Memory B cell (primary cell): ENCODE measurements around the gene MAPK8.
A peak's percentile ranks its signal among the peaks of the same experiment; 100 is the strongest.
"Not testable (repeated sequence)": the region's sequence is repeated elsewhere in the genome, so short reads cannot be mapped to it uniquely, and the experiment has no call there.

Experiments
- ATAC-seq: fragments of 150-1000 bp; cut with Tn5 transposase; 2 replicates; pipeline ENCODE4 v1.10.0; 2021; ENCODE audit warnings: low read depth, mild to moderate bottlenecking, moderate library complexity
- DNase-seq, 2 donors: peaks; one replicate each; pipeline ENCODE4 v3.0.0; 2022; ENCODE audit warnings: low spot score in 2 of 2
- H3K27ac Mint-ChIP-seq: one replicate; pipeline ENCODE4 v1.8.0; 2022; ENCODE audit warnings: mild to moderate bottlenecking, moderate library complexity, mixed read lengths
- H3K27me3 Mint-ChIP-seq: one replicate; pipeline ENCODE4 v1.8.0; 2022; ENCODE audit warnings: mixed read lengths
- H3K36me3 Mint-ChIP-seq: one replicate; pipeline ENCODE4 v1.8.0; 2022; ENCODE audit warnings: mild to moderate bottlenecking, mixed read lengths
- H3K4me1 Mint-ChIP-seq: one replicate; pipeline ENCODE4 v1.8.0; 2022; ENCODE audit warnings: mixed read lengths
- H3K4me3 Mint-ChIP-seq: one replicate; pipeline ENCODE4 v1.8.0; 2022; ENCODE audit warnings: mild to moderate bottlenecking, moderate library complexity, mixed read lengths
- H3K9me3 Mint-ChIP-seq: one replicate; pipeline ENCODE4 v1.8.0; 2022; ENCODE audit warnings: mixed read lengths

MAPK8 gene

DNA sequence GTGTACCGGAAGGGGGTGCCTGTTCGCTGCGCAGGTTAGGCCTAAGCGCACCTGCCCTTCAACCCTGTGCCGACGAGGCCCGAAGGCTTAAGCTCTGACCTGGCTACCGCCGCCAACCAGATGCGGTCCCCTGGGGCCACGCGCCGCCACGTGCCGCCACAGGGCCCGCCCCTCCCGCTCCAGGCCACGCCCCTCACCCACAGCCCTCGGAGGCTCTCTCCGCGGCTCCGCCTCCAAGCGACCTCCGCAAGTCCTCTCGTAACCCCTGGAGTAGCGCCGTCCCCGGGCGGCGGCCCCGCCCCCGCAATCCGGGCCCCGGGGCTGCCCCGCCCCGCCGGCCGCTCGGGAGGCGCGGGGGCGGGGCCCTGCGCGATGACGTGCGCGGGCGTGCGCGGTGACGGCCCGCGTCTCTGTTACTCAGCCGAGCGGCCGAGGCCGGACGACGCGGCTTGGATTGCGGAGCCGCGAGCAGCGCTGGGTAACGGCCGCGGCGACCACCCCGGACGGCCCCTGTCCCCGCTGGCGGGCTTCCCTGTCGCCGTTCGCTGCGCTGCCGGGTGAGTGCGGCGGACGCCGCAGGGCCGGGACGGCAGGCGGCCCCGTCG lies at the start of gene MAPK8:
TSS of gene MAPK8 (plus strand) at position 413 of the 605 bp plus-strand sequence. CDS start 94,984 bp downstream, outside the sequence.
- H3K27me3 Mint-ChIP-seq, result no peaks in the 10 kb centered on the region
- H3K36me3 Mint-ChIP-seq, result no peaks in the 10 kb centered on the region
- ATAC-seq, result peak; percentile 82
- peak; percentile 91 to 95 for DNase-seq
- peak within 1 kb of the TSS; percentile 83 for H3K27ac Mint-ChIP-seq
- H3K9me3 Mint-ChIP-seq, result no peaks in the 10 kb centered on the region
- H3K4me3 Mint-ChIP-seq, result peak within 1 kb of the TSS; percentile 84
- peaks cover 17% of the 10 kb centered on the region for H3K4me1 Mint-ChIP-seq

DNA sequence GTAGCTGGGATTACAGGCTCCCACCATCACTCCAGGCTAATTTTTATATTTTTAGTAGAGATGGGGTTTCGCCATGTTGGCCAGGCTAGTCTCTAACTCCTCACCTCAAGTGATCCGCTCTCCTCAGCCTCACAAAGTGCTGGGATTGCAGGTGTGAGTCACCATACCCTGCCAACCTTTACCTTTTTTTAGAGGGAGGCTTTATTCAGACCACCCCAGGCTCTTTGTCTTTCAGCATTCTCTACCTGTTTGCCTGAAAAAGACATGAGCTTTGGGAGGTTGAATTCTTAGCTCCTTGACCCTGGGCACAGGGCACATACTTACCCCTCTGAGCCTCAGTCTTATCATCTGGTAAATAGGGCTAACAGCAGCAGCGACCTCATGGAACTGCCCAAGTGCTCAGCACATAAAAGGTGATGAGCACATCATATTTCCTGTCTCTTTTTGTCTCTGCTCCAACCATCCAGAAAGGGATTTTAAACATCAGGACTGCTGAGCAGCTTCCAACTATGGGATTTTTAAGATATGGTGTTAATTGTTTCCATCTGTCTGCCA lies 49.0 kb upstream of the MAPK8 start:
- H3K4me1 Mint-ChIP-seq, result no peaks in the 10 kb centered on the region
- peaks cover 6% of the 10 kb centered on the region for H3K27me3 Mint-ChIP-seq
- ATAC-seq (no peak), DNase-seq (no peak)
- no peaks in the 10 kb centered on the region for H3K36me3 Mint-ChIP-seq
- no peak overlapping the region for H3K27ac Mint-ChIP-seq
- no peak overlapping the region for H3K4me3 Mint-ChIP-seq
- peaks cover 4% of the 10 kb centered on the region for H3K9me3 Mint-ChIP-seq

DNA sequence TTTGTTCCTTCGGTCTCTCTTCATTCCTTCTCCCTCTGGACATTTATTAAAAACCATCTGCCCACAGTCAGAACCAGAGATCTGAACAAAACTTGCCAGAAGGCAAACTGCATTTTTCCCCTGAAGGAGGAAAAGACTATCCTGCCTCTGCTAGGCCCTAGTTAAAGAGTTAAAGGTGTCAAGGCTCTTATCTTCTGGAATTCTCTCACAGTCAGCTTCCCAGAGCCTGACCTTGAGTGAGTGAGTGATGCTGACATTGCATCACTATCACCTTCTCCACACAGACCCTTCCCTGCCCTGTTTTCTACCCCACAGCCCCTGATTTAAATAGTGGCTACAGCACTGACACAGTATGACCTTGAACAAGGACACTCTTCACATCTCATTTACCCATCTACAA lies 48.4 kb upstream of the MAPK8 start:
- H3K27me3 Mint-ChIP-seq, result peaks cover 6% of the 10 kb centered on the region
- H3K27ac Mint-ChIP-seq, result no peak overlapping the region
- H3K9me3 Mint-ChIP-seq, result peaks cover 4% of the 10 kb centered on the region
- H3K4me3 Mint-ChIP-seq, result no peak overlapping the region
- ATAC-seq (no peak), DNase-seq (no peak)
- no peaks in the 10 kb centered on the region for H3K36me3 Mint-ChIP-seq
- H3K4me1 Mint-ChIP-seq, result no peaks in the 10 kb centered on the region

DNA sequence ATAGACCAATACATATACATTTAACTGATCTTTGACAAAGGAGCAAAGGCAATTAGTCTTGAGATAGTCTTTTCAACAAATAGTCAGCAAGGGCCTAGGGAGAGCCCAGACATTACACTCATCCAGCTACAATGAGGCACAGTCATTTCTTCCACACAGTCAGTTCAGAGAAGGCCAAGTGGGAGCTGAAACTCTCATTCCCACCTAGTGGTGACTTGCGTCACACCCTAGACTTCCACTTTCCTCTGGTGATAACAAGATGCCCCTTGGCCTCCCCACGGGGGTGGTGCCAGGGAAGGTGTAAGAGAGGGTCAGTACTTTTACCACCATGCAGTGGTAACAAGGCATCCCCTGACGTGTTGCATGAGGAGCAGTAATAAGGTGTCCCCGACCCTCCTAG lies 39.9 kb upstream of the MAPK8 start:
- Mint-ChIP-seq H3K9me3 (peaks cover 4% of the 10 kb centered on the region), H3K27me3 (no peaks in the 10 kb centered on the region), H3K27ac (no peak overlapping the region), H3K36me3 (no peaks in the 10 kb centered on the region), H3K4me1 (no peaks in the 10 kb centered on the region), H3K4me3 (no peak overlapping the region)
- no peak for DNase-seq
- ATAC-seq, result no peak

DNA sequence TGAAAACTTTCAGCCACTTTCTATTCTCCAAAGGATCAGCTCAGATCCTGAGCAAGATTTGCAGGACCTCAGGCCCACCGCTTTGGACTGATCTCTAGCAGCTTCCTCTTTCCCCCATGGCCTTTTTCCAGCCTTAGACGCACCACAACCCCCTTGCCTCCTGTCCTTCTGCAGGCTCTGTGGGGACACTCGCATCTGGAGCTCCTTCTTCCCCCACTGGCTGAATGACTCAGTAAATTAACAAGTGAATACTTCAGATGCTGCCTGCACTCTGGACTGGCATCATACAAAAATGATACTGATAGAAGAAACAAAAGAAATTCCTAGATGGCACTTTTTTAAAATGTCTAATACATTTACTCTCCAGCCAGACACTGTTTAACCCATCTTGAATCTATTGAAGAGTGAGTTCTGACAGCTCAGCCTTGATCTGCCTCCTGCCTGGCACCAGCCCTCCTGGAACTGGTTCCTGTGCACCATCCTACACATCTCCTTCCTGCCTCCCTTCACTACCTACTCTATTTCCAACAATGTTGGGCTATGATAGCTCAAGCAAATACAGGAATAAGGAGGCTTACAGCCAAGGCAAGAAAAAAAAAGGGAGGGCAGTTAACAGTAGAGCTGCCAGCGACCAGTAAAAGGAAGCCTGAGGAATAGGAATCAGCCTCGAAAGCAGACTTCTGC lies 35.3 kb upstream of the MAPK8 start:
- H3K27ac Mint-ChIP-seq, result no peak overlapping the region
- no peak for DNase-seq

DNA sequence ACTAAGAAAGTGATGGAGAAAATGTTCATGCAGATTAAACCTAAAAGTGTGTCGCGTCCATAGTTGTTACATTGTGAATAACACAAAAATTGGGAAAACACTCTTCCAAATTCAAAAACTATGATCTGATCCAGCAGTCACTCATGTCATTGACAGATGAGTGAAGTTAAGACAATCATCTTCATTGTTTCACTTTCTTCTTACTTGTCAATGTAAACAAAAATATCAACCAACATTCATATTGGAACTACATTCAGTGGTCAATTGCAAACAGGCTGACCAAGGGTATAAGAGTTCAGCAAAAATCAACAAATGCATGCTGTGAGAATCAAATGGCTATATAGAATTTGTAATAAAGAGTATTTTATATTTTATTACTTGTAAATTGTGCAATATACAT lies 33.8 kb upstream of the MAPK8 start:
- Mint-ChIP-seq H3K9me3 (no peaks in the 10 kb centered on the region), H3K27ac (no peak overlapping the region)

More for the DNA sequence above, 35.3 kb upstream of the MAPK8 start:
- Mint-ChIP-seq H3K4me3 (no peak overlapping the region), H3K4me1 (no peaks in the 10 kb centered on the region), H3K36me3 (no peaks in the 10 kb centered on the region), H3K27me3 (no peaks in the 10 kb centered on the region), H3K9me3 (peaks cover 1% of the 10 kb centered on the region)
- no peak for ATAC-seq

DNA sequence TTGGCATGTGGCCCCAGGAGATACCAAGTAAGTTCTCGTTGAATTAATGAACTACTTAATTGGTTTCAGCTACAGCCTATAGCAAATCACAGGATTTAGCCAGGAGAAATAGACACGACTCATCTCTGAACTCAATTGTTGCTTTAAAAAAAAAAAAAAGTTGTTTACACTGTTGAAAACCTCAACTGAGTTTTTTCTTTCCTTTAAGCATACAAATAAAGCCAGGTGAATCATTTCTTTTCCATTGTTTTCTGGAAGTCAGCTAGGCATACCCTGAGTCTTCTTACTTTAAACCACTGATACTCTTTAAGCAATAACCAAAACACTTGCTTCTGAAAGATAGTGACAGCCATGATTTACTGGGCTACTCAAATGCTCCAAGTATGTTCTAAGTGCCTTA lies 32.7 kb upstream of the MAPK8 start:
- H3K4me3 Mint-ChIP-seq, result no peak overlapping the region
- no peak for ATAC-seq
- no peak overlapping the region for H3K27ac Mint-ChIP-seq
- no peaks in the 10 kb centered on the region for H3K27me3 Mint-ChIP-seq
- no peak for DNase-seq
- H3K4me1 Mint-ChIP-seq, result no peaks in the 10 kb centered on the region
- H3K36me3 Mint-ChIP-seq, result no peaks in the 10 kb centered on the region
- no peaks in the 10 kb centered on the region for H3K9me3 Mint-ChIP-seq

More for the DNA sequence above, 33.8 kb upstream of the MAPK8 start:
- ATAC-seq (no peak), DNase-seq (no peak)
- H3K27me3 Mint-ChIP-seq, result no peaks in the 10 kb centered on the region
- no peaks in the 10 kb centered on the region for H3K4me1 Mint-ChIP-seq
- no peaks in the 10 kb centered on the region for H3K36me3 Mint-ChIP-seq
- no peak overlapping the region for H3K4me3 Mint-ChIP-seq

DNA sequence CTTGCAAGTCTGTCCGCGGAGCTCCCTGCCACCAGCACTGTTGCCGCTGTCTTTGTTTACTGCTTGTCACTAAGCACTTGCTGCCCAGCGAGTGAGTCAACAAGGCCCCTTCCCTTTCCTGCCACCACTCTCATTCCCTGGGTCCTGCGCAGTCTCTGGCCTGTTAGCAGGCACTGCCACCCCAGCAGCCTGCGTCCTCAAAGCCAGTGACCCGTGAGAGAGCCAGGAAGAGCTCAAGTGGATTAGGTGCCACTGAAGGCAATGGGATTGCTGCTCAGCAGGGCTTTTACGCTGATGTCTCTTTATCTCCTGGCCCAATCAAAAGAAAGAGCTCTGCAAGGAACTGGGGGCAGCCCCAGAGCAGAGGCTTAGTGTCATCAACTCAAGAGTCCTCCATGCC lies 31.8 kb upstream of the MAPK8 start, which contains the start of gene FRMPD2:
TSS of gene FRMPD2 (minus strand) at position 61 of the 400 bp plus-strand sequence. CDS start 129 bp downstream, outside the sequence.
- Mint-ChIP-seq H3K36me3 (no peaks in the 10 kb centered on the region), H3K9me3 (no peaks in the 10 kb centered on the region), H3K27me3 (no peaks in the 10 kb centered on the region), H3K27ac (no peak within 1 kb of the TSS), H3K4me1 (peaks cover 3% of the 10 kb centered on the region), H3K4me3 (no peak within 1 kb of the TSS)
- ATAC-seq (no peak), DNase-seq (no peak)

DNA sequence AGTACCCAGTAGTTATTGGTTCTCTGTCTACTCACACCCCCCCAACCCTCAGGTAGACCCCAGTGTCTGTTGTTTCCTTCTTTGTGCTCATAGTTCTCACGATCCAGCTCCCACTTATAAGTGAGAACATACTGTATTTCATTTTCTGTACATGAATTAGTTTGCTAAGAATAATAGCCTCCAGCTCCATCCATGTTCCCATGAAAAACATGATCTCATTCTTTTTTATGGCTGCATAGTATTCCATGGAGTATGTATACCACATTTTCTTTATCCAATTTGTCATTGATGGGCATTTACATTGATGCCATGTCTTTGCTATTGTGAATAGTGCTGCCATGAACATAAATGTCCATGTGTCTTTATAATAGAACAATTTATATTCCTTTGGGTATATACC lies 29.4 kb upstream of the MAPK8 start:
- no peak for DNase-seq
- Mint-ChIP-seq H3K9me3 (peaks cover 3% of the 10 kb centered on the region), H3K36me3 (peaks cover 4% of the 10 kb centered on the region), H3K27me3 (no peaks in the 10 kb centered on the region), H3K4me3 (no peak overlapping the region), H3K27ac (no peak overlapping the region), H3K4me1 (peaks cover 3% of the 10 kb centered on the region)
- no peak for ATAC-seq

DNA sequence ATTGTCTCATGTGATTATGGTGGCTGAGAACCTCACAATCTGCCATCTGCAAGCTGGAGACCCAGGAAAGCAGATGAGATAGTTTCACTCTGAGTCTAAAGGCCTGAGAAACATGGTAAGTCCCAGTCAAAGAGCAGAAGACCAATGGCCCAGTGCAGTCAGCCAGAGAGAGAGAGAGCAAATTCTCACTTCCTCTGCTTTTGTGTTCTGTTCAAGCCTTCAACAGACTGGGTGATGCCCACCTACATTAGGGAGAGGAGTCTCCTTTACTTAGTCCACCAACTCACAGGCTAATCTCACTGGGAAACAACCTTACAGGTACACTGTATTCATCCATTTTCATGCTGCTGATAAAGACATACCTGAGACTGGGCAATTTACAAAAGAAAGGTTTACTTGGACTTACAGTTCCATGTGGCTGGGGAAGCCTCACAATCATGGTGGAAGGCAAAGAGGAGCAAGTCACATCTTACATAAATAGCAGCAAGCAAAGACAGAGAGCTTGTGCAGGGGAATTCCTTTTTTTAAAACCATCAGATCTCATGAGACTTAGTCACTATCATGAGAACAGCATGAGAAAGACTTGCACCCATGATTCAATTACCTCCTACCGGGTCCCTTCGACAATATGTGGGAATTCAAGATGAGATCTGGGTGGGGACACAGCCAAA lies 27.3 kb upstream of the MAPK8 start:
- H3K27me3 Mint-ChIP-seq, result no peaks in the 10 kb centered on the region
- peaks cover 8% of the 10 kb centered on the region for H3K9me3 Mint-ChIP-seq
- no peak for DNase-seq
- H3K36me3 Mint-ChIP-seq, result peaks cover 9% of the 10 kb centered on the region
- ATAC-seq, result peak; percentile 70
- no peak overlapping the region for H3K4me3 Mint-ChIP-seq
- H3K4me1 Mint-ChIP-seq, result peaks cover 6% of the 10 kb centered on the region
- no peak overlapping the region for H3K27ac Mint-ChIP-seq

DNA sequence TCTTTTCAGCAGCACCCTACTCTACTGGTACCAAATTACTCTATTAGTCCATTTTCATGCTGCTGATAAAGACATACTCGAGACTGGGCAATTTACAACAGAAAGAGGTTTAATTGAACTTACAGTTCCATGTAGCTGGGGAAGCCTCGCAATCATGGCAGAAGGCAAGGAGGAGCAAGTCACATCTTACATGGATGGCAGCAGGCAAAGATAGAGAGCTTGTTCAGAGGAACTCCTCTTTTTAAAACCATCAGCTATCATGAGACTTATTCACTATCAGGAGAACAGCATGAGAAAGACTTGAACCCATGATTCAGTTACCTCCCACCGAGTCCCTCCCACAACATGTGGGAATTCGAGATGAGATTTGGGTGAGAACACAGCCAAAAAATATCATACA lies 24.8 kb upstream of the MAPK8 start:
- H3K9me3 Mint-ChIP-seq, result peaks cover 11% of the 10 kb centered on the region
- peaks cover 16% of the 10 kb centered on the region for H3K36me3 Mint-ChIP-seq
- H3K27me3 Mint-ChIP-seq, result peaks cover 11% of the 10 kb centered on the region
- DNase-seq, H3K27ac Mint-ChIP-seq, ATAC-seq, H3K4me1 Mint-ChIP-seq, H3K4me3 Mint-ChIP-seq: not testable (repeated sequence)

DNA sequence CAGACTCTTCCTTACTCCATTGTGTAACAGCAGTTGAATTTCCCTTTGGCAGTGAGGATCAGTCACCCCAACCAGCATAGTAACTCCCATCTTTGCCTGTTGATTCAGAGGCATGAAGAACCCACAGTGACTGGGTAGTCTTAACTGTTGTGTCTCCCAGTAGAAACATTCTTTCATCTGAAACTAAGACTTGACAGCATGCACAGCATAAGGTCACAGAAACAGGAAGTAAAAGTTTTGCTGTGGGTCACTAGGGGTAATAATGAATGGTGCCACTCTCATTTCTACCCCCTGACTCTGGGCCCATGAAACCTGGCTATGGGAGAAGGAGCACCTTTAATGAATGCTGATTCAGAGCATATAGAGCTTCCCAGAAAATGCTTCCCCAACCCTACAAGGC lies 23.6 kb upstream of the MAPK8 start:
- DNase-seq (no peak), ATAC-seq (peak; percentile 50)
- Mint-ChIP-seq H3K27ac (no peak overlapping the region), H3K4me3 (no peak overlapping the region), H3K27me3 (peaks cover 11% of the 10 kb centered on the region), H3K9me3 (peaks cover 11% of the 10 kb centered on the region), H3K4me1 (peaks cover 10% of the 10 kb centered on the region), H3K36me3 (peaks cover 16% of the 10 kb centered on the region)

DNA sequence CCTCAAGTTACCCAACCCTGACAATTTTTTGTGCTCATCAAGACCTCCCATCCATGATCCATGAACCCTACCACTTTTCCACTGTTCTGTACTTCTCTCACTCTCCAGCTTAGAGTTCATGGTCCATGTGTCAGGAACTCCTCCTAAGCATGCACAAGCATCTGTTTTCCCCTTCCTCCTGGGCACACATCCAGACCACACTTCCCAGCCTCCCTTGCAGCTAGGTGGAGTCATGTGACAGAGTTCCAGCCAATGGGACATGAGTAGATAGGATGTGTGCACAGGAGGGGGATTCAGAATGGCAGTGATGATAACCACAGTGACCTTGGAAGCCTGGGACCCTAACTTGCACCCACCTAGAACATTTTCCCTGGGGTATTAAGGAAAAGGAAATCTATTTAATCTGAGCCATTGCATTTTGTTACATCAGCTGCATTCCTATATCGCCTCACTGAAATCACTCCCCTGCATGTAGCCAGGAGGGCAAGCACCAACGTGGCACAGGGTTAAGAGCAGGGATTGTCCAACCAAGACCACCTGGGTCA lies 22.4 kb upstream of the MAPK8 start:
- no peak for ATAC-seq
- peaks cover 11% of the 10 kb centered on the region for H3K9me3 Mint-ChIP-seq
- no peak for DNase-seq
- H3K4me3 Mint-ChIP-seq, result no peak overlapping the region
- peaks cover 10% of the 10 kb centered on the region for H3K4me1 Mint-ChIP-seq
- no peak overlapping the region for H3K27ac Mint-ChIP-seq
- H3K27me3 Mint-ChIP-seq, result peaks cover 11% of the 10 kb centered on the region
- H3K36me3 Mint-ChIP-seq, result peaks cover 16% of the 10 kb centered on the region

DNA sequence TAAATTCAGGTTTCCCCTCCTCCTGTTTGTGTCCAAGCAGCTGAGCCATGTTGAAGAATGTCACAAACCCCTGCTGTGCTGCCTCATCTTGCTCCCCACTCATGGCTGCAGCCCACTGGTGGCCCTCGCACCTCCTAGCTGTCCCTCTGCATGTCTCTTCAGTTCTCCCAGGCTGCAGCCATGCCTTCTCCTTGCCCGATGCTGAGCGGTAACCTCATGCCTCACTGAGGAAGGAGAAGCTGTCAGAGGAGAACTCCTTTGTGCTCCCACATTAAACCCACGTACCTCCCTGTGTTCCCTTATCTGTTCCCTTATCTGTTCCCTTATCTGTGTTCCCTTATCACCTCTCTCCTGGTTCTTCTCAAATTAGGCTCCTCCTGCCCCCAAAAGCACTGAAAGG lies 21.7 kb upstream of the MAPK8 start:
- Mint-ChIP-seq H3K27ac (no peak overlapping the region), H3K9me3 (peaks cover 11% of the 10 kb centered on the region), H3K36me3 (peaks cover 16% of the 10 kb centered on the region), H3K4me3 (no peak overlapping the region), H3K4me1 (peaks cover 6% of the 10 kb centered on the region), H3K27me3 (peaks cover 11% of the 10 kb centered on the region)
- DNase-seq (no peak), ATAC-seq (no peak)
